GM21619 (cell line): ENCODE results near the gene SALL2.

Experiments used
- ATAC-seq: cut with Tn5 transposase; IDR thresholded peaks from one replicate; pipeline ENCODE4 v1.9.1; 2021; ENCODE audit not compliant: unreplicated experiment

The SALL2 gene

GRCh38 chr14:21528381-21529348 lies 2.5 kb upstream of the SALL2 start:
- ATAC-seq: no peak

GRCh38 chr14:21527318-21527679 lies 1.2 kb upstream of the SALL2 start:
- ATAC-seq: no peak

- ATAC-seq: no peak
Observed at GRCh38 chr14:21526672-21527317, 649 bp upstream of the SALL2 start.

GRCh38 chr14:21525571-21525961 lies 580 bp downstream of the SALL2 start:
- no peak for ATAC-seq

GRCh38 chr14:21524575-21525490 lies 1.3 kb downstream of the SALL2 start:
- no peak for ATAC-seq

GRCh38 chr14:21523203-21523602 lies 2.9 kb downstream of the SALL2 start:
- ATAC-seq: no peak

GRCh38 chr14:21521501-21521900 lies 4.6 kb downstream of the SALL2 start:
- ATAC-seq: no peak

GRCh38 chr14:21520767-21521166 lies 5.4 kb downstream of the SALL2 start:
- ATAC-seq: no peak

- no peak for ATAC-seq
Observed at GRCh38 chr14:21518725-21519124, 7.4 kb downstream of the SALL2 start.

GRCh38 chr14:21514341-21514740 lies 11.8 kb downstream of the SALL2 start:
- no peak for ATAC-seq

GRCh38 chr14:21510735-21511657 lies 15.2 kb downstream of the SALL2 start, which contains the start of gene METTL3:
Gene METTL3 (minus strand): TSS chr14:21511340. CDS start chr14:21511223, 117 bp downstream.
- peak; percentile 97 for ATAC-seq

- no peak for ATAC-seq
Observed at GRCh38 chr14:21509432-21510143, 16.6 kb downstream of the SALL2 start.

GRCh38 chr14:21506557-21506956 lies 19.6 kb downstream of the SALL2 start:
- ATAC-seq: no peak

- peak; percentile 85 for ATAC-seq
Observed at GRCh38 chr14:21505012-21505553, 21.1 kb downstream of the SALL2 start.

- ATAC-seq: no peak
Observed at GRCh38 chr14:21503376-21503775, 22.8 kb downstream of the SALL2 start.

GRCh38 chr14:21501568-21501967 lies 24.6 kb downstream of the SALL2 start:
- ATAC-seq: no peak

GRCh38 chr14:21498540-21499526 lies 27.3 kb downstream of the SALL2 start:
- no peak for ATAC-seq

- ATAC-seq: no peak
Observed at GRCh38 chr14:21496453-21496852, 29.7 kb downstream of the SALL2 start.
